ENCODE data around the gene TMEM259.

TMEM259 gene

DNA sequence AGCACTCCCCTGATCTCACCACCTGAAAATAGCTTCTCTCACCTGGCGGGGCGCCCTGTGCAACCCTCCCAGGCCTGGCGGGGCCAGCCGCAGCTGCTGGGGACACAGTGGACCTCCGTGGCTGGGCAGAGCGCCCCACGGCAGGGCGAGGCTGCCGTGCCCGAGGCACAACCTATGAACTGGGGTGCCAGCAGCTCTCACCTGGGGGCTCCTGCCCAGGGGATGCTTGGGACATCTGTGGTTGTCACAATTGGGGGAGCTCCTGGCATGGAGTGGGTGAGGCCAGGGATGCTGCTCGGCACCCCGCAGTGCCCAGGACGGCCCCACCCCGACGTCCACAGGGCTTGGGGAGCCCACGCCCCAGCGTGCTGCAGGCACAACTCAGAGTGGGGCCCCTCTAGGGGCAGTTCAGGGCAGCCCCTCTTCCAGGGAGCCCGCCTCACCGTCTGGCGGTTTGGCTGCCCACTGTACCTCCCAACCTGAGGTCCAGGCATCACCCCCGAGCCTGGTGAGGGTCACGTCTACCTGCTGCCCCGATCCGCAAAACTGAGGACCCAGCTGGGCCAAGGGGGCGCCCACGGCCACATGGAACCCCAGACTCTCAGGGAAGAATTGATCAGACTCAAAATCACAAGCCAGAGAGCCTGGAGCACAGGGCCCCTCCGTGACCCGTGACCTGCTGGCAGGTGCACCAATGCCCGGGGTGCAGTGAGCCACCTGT is 5.7 kb downstream of the TMEM259 start:
- no peak for DNase-seq

DNA sequence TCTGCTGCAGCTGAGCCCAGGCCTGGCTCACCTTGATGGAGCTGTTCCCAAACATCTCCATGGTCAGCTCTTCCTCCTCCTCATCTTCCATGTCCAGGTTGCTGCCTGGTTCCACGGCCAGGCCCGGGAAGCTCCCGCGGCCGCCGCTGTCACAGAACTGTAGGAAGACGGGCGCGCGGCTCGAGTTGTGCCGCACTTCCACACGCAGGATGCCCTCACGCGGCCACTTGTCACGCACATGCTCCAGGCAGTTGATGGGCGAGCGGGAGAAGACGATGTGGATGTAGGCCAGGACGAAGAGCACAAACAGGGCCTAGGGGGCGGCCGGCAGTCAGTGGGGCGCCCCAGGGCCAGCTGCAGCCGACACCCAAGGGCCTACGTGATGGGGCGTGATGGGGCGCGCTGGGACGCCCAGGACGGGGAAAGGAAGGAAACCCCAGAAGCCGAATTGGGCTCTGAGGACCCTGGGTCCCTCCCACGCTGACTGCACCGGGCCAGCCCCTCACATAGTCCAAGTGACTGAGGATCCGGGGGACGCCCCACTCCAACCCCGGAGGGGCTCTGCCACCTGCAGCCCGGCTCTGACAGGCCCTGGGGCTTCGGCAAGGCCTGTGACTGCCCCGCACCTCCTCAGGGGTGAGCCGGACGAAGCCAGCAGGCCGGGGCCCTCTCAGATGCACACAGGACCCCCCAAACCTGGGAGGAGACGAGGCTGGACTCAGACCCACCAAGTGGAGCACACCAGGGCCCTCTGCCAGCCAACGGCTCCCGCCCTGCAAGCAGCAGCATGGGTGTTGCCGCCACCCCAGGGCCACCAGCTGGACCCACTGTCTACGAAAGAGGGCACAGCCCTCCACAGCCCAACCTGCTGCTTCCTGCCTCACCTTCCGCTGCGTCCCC is 6.5 kb downstream of the TMEM259 start:
- DNase-seq: no peak

DNA sequence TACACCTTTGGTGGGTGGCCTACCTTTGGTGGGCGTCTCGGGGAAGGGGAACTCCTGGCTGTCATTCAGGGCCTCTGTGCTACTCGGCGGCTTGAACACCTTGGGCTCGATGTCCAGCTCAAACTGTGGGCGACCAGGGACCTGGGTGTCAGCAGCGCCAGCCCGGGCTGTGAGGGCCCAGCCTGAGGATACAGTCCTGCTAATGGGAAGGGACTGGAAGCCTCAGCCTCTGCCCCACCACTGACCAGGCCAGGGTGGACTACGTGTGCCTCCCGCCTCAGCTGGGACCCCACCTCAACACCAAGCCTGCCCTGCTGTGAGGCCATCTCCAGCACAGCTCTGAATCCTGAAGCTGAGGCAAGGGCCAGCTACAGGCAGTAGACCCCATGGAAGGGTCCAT is 7.7 kb downstream of the TMEM259 start:
- DNase-seq: no peak

DNA sequence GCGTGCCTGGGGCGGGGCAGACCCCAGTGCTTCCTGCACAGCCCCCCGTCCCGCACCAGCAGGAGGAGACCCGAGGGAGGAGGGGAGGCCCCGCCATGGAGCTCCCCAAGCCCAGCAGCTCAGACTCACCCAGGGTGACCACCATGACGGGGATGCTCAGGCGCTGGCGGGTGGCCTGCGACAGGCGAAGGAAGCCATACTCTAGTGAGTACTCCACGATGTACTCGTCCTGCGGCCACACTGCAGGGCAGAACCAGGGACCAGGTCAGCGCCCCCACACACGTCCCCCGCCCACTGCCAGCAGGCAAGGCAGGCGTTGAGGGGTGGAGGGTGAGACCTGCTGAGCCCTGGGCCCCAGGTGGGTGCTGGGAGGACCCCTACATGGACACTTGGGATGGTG is 8.6 kb downstream of the TMEM259 start:
- no peak for DNase-seq

DNA sequence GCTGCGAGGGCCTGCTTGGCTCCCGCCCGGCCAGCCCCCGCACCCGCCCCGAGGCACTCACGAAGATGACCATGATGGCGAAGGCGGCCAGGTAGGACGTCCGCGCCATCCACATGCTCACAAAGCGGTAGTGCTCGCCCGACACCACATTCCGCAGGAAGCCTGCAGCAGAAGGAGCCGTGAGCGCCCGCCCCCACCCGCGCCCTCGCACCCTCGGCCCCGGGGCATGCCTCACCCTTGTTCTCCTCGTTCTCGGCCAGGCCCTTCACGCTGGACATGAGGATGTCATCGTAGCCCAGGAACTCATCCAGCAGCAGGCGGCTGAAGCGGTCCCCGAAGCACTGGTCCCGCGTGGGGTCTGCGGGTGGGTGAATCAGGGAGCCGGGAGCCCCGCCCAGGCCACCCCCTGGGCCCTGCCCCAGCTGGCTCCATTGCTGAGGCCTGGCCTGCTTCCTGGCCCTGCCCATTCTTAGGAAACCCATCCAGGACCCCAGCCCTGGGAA is 9.0 kb downstream of the TMEM259 start:
- no peak for DNase-seq

DNA sequence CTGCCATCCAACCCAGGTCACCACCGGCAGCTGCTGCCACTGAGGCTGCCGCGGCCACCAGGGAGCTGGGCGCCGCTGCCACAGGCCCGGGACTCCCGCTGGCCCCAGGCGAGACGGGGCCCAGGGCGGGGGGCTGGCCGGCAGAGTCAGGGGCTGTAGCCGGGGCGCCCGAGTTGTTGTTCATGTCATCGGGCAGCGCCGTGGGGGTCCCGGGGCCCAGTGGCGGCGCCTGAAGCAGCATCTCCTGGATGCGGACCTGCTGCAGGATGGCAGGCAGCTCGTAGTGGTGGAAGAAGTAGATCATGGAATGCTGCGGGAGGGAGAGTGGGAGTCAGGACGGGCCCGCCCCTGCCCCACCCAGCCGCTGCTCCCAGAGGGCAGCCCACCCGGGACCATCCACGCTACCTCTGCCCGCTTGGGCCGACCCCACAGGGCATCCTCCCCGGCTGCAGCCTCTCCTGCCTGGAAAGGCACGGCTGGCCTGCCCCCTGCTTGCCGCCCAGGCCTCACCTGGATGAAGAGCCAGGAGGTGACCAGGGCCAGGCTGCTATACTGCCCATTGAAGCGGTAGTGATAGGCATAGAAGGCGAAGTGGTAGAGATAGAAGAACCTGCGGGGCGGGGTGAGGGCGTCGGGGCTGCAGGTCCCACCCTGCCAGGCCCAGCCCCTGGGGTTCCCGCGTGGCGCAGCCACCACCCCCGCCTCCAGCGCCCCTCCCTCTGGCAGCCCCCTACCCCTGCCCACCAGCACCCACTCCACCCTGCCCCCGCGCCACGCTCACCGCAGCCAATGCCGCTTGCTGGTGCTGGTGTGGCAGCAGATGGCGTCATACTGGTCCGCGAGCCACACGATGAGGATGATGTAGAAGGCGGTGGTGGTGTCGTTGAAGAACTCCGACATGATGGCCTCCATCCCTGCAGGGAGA is 10.1 kb downstream of the TMEM259 start:
- no peak for DNase-seq

DNA sequence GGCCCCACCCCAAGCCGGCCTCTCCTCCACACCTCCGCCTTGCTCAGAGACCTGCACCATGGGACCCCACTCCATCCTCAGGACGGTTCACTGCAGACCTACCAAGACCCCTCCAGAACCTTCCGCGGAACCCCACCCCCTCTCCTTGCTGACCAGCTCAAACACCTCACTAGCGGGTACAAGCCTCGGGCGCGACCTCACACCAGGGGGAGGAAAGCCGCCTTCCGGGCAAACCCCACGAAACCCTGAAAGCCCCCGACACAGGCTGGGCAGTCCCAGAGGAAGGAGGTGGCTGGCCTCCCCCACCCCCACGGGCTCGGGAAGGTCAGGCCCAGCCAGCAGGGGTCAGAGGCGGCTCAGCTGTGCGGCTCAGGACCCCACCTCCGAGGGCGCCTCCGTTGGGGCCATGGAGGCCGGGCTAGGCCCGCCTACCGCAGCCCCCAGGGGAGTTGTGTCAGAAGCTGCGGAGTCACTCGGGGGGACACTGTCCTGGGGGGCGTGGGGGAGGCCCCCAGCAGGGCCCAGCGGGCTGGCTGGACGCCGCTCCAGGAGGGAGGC is 10.9 kb downstream of the TMEM259 start:
- DNase-seq: no peak

DNA sequence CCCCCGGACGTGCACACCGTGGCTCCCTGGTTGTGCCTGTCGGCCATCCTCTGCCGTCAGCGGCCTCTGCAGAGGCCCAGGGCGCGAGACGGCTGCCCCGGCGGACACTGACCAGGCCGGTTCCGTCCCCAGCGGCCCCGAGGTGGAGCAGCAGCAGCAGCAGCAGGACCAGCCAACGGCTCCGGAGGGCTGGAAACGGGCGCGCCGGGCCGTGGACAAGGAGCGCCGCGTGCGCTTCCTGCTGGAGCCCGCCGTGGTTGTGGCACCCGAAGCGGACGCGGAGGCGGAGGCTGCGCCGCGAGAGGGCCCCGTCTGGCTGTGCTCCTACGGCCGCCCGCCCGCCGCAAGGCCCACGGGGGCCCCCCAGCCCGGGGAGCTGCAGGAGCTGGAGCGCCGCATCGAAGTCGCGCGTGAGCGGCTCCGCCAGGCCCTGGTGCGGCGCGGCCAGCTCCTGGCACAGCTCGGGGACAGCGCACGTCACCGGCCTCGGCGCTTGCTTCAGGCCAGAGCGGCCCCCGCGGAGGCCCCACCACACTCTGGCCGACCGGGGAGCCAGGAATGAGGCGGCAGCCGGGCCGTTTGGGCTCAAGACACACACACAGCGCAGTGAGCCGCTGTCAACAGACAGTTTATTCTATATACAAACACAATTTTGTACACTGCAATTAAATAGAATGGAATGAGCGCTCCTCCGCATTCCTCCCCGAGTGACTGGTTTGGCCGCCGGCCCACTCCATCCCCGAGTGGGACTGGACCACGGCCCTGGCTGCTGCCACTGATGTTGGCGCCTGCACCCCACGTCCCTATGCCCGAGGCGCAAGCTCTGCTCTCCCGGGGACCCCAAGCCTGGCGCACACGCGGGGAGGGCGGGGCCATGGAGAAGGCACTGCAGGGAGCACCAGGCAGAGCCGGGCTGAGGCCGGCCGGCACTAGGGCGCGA is 11.6 kb downstream of the TMEM259 start:
- no peak for DNase-seq

DNA sequence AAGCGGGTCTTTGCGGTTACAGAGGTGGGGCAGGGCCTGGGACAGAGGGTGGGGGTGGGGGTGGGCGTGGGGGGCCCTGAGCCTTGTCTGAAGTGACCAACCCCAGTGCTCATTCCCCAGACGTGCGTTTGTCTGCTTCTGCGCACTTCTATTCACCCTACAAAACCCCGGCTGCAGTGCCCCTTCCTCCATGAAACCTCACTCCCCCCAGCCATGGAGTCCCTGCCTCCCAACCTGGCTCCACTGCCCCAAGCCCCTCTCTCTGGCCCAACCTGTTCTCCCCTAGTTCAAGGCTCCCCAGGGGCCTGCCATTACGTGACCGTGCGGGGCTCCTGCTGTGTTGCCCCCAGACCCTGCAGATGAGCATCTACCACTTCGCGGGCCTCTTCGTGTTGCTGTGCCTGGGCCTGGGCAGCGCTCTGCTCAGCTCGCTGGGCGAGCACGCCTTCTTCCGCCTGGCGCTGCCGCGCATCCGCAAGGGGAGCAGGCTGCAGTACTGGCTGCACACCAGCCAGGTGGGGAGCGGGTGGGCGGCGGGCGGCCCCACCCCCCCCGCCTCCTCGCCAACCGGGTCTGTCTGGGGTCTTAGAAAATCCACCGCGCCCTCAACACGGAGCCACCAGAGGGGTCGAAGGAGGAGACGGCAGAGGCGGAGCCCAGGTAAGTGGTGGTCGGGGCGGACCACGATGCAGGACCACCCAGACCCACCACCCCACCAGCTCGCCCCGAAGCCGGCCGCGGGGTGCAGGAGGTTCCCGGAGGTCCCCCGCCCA is 12.5 kb downstream of the TMEM259 start:
- DNase-seq: no peak

DNA sequence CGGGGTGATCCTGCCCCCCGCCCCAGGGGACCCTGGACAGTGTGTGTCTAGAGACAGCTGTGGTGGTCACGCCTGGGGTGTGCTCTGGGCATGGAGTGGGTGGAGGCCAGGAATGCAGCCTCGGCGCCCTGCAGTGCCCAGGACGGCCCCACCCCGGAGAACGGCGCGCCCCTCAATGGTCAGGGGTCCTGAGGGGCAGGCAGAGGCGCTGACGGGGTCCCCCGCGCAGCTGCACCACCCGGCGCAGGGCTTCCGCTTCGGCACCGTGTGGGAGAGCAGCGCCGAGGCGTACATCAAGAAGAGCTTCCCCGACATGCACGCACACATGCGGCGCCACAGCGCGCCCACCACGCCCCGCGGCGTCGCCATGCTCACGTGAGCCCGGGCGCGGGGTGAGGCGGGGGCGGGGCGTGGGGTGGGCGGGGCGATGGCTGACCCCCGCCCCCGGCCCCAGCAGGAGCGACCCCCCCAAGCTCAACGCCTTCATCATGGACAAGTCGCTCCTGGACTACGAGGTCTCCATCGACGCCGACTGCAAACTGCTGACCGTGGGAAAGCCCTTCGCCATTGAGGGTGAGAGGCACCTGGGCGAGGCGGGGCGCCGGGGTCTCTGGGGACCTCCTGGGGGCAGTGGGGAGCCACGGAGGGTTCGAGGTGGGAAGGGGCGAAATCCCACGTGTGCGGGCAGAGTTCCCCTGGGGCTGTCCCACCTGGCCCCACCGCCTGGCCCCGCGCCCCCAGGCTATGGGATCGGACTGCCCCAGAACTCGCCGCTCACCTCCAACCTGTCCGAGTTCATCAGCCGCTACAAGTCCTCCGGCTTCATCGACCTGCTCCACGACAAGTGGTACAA is 13.3 kb downstream of the TMEM259 start:
- DNase-seq: no peak

DNA sequence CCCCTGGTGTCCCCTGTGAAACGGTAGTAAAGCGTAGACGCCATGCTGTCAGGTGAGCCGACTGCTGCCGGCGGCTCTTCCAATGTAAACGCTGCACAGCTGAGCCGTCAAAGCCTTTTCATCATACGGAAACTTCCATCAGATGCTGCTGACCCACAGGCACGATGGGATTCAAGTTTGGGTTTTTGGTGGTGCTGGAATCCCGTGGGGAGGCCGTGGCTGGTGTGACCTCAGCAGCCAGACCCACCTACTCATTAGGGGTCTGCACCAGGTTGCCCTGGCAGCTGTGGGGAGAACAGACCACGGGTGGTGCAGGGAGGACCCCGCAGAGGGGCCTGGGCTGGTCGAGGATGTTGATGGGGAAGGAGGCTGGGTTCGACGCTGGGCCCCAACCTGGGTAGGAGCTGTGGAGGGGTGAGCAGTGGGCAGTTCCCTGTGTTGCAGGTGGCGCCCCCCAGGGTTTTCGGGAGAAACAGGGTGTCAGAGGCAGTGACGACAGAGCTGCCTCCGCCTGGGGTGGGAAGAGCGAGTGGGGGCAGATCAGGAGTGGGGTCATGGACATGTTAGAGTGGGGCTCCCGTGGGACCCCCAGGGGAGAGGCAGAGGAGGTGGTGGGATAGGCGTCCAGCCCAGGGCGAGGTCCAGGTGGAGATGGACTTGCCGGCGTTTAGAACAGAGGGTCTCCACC is 14.1 kb downstream of the TMEM259 start:
- no peak for DNase-seq

DNA sequence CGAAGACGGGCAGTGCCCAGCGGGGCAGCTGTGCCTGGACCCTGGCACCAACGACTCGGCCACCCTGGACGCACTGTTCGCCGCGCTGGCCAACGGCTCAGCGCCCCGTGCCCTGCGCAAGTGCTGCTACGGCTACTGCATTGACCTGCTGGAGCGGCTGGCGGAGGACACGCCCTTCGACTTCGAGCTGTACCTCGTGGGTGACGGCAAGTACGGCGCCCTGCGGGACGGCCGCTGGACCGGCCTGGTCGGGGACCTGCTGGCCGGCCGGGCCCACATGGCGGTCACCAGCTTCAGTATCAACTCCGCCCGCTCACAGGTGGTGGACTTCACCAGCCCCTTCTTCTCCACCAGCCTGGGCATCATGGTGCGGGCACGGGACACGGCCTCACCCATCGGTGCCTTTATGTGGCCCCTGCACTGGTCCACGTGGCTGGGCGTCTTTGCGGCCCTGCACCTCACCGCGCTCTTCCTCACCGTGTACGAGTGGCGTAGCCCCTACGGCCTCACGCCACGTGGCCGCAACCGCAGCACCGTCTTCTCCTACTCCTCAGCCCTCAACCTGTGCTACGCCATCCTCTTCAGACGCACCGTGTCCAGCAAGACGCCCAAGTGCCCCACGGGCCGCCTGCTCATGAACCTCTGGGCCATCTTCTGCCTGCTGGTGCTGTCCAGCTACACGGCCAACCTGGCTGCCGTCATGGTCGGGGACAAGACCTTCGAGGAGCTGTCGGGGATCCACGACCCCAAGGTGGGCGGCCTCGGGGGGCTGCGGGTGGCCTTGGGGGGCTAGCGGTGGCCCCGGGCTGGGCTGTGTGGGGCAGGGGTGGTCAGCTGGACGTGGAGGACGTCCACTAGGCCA is 15.9 kb downstream of the TMEM259 start:
- no peak for DNase-seq

DNA sequence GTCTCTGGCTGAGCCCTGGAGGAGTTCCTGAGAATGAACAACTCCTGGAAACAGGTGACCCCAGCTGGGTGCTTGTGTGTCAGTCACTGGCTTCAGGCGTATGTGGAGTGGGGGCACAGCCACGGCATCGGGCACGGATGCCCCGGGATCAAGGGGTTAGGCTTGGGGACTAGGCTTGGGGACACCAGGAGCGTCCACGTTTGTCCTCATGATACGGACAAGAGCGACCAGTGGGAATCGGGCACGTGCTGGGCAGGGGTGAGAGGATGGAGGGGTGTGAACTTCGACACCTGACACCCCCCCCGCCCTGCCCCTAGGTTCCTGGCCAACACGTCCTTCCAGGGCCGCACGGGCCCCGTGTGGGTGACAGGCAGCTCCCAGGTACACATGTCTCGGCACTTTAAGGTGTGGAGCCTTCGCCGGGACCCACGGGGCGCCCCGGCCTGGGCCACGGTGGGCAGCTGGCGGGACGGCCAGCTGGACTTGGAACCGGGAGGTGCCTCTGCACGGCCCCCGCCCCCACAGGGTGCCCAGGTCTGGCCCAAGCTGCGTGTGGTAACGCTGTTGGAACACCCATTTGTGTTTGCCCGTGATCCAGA is 16.6 kb downstream of the TMEM259 start:
- DNase-seq: no peak

DNA sequence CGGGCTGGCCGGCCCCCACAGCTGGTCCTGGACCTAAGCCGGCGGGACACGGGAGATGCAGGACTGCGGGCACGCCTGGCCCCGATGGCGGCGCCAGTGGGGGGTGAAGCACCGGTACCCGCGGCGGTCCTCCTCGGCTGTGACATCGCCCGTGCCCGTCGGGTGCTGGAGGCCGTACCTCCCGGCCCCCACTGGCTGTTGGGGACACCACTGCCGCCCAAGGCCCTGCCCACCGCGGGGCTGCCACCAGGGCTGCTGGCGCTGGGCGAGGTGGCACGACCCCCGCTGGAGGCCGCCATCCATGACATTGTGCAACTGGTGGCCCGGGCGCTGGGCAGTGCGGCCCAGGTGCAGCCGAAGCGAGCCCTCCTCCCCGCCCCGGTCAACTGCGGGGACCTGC is 17.6 kb downstream of the TMEM259 start:
- DNase-seq: no peak

DNA sequence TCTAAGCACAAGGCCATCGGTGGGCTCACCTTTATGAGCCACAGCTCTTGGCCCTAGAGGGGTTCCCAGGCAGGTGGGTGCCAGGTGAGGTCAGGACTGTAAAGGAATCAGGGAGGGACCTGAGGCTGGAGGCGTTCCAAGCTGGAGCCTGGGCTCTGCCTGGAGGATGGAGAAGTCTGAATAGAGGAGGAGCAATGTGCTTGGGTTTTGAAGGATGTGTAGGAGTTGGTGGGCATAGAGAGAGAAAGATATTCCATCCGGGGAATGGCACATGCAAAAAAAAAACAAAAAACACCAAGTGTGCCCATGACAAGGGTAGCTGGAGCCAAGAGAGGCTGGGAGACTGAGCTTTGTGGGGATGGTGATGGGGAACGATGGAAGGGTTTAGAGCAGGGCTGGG is 18.3 kb downstream of the TMEM259 start:
- no peak for DNase-seq

DNA sequence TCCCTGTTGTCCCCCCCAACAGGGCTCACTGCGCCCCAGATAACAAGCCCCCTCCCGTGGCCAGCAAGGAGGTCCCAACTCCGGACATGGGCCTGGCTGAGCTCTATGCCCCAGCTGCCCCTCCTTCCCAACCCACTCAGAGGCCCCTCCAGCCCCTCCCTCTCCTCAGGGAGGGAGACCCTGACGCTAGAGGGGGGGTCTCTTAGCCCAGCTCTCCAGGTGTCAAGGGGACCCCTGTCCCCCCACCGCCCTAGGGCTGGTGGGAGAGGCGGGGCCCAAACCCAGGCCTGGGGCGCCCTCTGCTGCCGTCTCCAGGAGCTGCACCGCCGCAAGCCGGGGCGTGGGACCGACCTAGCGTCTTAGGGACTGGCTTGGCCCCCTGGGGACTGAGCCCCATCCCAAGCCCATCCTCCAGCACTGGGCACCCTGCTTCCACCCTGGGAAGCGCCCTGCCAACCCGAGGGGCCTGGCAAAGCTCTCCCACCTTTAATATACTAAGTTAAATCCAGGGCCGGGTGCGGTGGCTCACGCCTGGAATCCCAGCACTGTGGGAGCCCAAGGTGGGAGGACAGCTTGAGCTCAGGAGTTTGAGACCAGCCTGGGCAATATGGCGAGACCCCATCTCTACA is 19.3 kb downstream of the TMEM259 start:
- DNase-seq: peak; percentile 15

All from NCI-H146 (cell line).